ENCODE data around the gene SEMA3G.

The SEMA3G gene

GRCh38 chr3:52394751-52395502, 50.0 kb downstream of the SEMA3G start:
- DNase-seq (ENCODE audit: low spot score) = no peak

- DNase-seq (ENCODE audit: low spot score) = no peak
These were observed 50.8 kb downstream of the SEMA3G start for GRCh38 chr3:52393959-52394670.

GRCh38 chr3:52393131-52393807, 51.6 kb downstream of the SEMA3G start:
- DNase-seq (ENCODE audit: low spot score) = no peak

GRCh38 chr3:52392216-52392930, 52.5 kb downstream of the SEMA3G start:
- DNase-seq (ENCODE audit: low spot score) = no peak

- no peak for DNase-seq (ENCODE audit: low spot score)
These were observed 53.8 kb downstream of the SEMA3G start for GRCh38 chr3:52391096-52391495.

GRCh38 chr3:52388933-52389332, 56.0 kb downstream of the SEMA3G start:
- no peak for DNase-seq (ENCODE audit: low spot score)

- no peak for DNase-seq (ENCODE audit: low spot score)
These were observed 56.5 kb downstream of the SEMA3G start for GRCh38 chr3:52388348-52388821.

GRCh38 chr3:52387481-52387880, 57.4 kb downstream of the SEMA3G start:
- DNase-seq (ENCODE audit: low spot score) = no peak

- no peak for DNase-seq (ENCODE audit: low spot score)
These were observed 59.7 kb downstream of the SEMA3G start for GRCh38 chr3:52385157-52385556.

GRCh38 chr3:52384019-52384761, 60.7 kb downstream of the SEMA3G start:
- DNase-seq (ENCODE audit: low spot score) = no peak

GRCh38 chr3:52383446-52383845, 61.5 kb downstream of the SEMA3G start:
- no peak for DNase-seq (ENCODE audit: low spot score)

All from CD4-positive, alpha-beta T cell treated with Interleukin-2 at 100 ng/mL for 4 hours (primary cell).